ENCODE results near the gene NPM1.
A peak's percentile ranks its signal among the peaks of the same experiment; 100 is the strongest.

Gene NPM1

DNA sequence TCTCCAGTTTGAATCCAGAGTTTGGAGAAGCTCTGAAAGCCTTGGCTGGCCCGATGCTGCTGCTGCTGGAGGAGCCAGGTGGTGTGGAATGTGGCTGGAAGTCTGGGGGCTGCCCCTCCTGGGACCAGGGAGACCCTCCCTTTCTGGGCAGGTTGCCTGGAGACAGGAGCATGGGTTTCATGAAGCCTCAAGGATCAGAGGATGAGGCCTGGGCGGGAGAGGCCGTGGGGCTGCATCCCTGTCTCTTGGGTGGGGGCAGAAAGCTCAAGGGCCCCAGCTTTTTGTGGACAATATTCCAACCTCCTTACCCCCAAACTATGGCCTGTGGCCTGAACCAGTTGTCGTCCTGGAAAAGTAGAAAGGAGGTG lies 41.9 kb downstream of the NPM1 start:
- no peak for DNase-seq

DNA sequence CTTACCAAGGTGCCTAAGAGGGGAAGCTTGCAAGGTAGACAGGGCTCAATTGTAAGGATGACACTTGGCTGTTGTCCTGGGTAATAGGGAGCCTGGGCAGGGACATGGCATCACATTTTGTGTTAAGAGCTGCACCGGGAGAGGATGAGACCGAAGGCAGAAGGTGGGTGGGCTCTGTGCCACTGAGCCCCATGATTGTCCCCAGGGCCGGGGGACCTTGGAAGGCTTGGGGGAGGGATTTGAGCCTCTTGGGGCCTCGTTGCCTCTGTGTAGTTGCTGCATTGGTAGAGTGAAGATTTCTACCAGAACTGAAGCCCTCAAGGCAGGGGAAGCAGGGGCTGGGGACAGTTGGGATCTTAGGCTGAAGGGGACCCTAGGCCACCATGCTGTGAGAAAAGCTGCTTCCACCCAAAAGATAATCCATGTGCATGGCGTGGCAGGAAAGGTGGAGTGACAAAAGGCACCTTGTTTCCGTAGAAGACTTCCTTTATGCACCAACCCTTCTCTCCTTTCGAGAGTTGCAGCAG lies 43.7 kb downstream of the NPM1 start:
- DNase-seq: no peak

DNA sequence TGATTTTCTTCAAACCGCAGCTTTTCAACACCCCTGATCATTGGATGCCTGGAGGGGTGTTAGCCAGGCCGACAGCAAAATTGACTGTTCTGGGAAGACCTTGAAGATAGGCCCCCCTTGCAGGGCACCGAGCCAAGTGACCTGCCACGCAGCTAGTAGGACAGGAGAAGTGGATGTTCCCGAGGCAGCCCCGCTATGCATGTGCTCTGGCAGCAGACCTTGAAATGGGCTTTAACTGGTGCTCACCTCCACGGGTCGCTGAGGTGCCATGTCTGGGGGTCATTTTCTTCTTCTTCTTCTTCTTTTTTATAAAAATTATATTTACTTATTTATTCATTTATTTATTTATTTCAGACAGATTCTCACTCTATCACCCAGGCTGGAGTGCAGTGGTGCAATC lies 44.4 kb downstream of the NPM1 start:
- no peak for DNase-seq

DNA sequence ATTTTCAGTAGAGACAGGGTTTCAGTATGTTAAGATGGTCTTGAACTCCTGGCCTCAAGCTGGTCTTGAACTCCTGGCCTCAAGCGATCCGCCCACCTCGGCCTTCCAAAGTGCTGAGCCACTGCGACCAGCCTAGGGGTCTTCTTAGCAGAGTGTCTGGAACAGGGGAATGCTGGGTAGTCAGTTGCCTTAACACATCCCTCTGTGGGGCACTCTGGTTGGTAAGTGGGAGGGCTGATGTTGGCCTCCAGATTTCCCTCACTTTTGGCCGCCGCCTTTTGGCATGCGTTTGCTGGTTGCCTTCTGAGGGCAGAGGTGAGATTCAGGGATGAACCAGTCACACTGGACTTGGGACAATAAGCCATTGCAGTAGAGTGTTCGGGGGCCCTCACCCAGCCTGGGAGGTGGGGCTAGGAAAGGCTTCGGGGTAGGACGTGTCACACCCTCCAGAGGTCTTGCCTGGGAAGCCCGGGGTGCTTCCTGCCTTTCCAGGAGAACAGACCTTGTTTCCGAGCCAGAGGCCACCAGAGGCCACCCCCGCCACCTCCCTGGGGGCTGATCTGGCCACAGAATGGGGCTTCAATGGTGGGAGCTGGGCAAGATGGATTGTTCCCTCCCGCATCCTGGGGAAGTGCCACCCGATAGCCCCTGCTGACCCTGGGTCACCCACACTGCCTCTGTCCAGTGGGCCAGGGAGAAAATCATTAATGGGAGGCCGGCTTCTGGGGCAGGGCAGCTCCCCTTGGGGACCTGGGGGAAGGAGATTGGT lies 45.1 kb downstream of the NPM1 start:
- DNase-seq: no peak

DNA sequence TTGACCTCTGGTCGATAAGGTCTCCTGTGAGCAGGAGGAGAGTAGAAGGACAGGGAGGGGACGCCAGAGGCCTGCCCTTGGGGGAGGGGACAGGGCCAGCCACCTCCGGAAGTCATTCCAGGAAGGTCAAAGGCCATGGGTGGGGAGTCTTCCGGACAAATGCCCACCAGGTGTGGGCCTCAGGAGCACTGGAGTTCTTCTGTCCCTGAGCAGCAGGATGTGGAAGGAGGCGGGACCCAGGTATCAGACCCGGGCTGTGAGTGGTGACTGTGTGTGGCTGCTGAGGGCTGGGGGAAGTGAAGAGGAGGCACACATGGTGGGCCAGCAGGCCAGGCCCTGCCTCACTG lies 45.7 kb downstream of the NPM1 start:
- DNase-seq: no peak

DNA sequence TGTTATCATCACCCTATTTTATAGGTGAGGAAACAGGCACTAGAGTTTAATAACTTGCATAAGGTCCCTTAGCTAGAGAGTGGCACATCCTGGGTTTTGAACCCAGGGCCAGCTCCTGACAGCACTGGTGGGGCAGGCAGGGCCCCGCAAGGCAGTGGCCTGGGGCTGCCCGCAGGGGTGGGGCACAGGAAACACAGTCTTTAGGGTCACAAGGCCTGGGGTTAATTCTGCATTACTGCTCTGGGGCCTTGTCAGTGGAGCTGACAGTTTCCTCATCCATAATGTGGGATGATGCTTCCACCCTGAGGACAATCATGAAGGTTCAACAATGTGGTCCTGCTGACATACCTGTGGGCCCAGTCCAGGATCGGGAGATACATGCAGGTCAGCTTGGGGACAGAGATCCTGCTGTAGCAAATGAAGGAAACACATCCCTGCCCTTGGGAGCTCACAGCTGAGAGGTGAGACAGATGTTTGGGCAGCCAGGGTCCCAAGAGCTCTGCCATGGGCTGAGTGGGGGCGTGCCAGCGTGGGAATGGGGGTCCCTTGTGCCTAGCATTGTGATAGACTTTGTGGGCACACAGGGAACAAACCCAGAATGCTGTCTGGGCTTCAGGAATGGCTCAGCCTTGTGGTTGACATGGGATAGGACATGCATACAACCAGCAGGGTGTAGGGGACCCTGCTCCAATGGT lies 46.5 kb downstream of the NPM1 start:
- DNase-seq: no peak

DNA sequence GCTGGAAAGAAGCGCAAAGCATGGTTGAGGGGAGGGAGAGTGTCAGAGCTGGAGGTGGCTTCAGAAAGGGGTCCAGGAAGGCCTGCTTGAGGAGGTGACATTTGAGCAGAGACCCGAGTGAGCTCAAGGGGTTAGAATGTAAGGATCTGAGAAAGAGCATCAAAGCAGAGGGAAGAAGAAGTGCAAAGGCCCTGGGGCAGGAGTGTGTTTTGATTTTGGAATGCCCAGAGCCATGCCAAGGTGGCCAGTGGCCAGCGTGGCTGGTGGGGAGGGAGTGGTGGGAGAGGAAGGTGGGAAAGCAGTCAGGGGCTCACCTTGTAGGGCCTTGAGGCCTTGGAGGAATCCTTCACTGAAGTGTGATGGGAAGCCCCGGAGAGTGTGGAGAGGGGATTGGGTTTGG lies 47.2 kb downstream of the NPM1 start:
- DNase-seq: no peak

DNA sequence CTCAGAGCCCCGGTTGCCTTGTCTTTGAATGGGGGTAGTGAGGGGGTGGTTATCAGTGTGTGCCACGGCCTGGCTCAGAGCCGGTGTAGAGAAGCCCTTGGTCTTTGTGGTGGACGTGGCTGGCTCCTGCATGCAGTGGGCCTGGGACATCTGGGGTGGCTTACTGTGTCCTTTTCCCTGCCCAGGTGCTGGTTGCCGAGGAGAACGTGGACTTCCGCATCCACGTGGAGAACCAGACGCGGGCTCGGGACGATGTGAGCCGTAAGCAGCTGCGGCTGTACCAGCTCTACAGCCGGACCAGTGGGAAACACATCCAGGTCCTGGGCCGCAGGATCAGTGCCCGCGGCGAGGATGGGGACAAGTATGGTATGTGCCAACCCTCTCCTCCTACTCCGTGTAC lies 48.3 kb downstream of the NPM1 start:
- DNase-seq: no peak

DNA sequence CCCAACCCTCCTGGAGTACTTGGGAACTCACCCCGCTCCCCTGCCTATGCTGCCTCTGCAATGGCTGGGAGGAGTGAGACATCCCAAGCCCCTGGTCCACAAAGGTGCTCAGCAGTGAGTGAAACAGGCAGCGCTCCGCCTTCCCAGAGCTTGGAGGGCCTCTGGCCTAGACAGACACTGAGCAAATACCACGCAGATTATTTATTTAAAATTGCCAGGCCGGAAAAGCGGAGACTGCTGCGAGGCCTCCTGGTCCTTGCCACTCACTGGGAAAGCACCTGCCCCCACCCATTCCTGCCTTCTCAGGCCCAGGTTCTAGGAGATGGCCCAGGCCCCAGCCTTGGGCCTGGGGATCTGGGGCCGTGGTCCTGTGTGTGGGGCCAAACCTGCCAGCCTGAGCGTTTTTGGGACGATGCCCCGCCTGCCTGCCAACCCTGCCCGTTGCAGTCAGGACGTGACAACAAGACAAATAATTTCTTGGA lies 49.2 kb downstream of the NPM1 start:
- DNase-seq: no peak

DNA sequence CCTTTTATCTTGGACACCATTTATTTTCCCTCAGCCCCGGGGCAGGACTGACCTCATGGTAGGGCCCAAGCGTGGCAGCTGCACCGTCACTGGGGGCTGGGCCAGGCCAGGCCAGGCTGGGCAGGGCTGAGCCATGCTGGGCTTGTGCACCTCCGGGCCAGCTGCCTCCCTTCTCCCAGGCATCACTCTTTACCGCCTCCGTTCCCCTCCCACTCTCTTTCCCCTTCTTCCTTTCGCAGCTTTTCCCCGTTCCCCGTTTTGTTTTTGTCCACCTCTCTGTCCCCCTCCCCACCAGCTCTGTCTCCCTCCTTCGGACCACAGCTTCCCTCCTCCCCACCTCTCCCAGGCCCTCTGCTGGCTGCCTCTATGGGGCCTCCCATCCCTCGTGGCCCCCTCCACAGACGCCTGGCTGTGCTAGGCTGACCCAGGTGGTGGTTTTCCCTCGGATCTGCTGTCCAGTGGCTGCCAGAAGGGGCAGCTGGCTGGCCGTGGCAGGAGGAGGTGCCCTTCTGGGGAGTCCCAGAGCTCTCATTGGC lies 49.7 kb downstream of the NPM1 start:
- no peak for DNase-seq

DNA sequence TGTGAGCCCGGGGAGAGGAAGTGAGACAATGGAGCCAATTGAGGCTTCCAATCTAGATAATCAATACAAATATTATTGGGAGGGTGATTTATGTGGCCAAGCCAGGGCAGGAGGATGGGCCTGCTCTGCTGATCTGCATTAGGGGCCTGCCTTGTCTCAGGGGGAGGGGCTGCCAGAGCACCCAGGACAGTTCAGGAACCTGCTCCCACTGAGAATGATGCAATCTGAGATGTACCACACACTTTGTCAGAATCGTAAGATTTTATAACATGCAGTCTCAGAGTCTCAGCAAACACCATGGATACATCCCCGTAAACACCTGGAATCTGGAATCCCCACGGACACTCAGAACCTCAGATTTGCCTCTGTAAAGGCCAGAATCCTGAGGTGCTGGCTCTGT lies 51.1 kb downstream of the NPM1 start:
- no peak for DNase-seq

DNA sequence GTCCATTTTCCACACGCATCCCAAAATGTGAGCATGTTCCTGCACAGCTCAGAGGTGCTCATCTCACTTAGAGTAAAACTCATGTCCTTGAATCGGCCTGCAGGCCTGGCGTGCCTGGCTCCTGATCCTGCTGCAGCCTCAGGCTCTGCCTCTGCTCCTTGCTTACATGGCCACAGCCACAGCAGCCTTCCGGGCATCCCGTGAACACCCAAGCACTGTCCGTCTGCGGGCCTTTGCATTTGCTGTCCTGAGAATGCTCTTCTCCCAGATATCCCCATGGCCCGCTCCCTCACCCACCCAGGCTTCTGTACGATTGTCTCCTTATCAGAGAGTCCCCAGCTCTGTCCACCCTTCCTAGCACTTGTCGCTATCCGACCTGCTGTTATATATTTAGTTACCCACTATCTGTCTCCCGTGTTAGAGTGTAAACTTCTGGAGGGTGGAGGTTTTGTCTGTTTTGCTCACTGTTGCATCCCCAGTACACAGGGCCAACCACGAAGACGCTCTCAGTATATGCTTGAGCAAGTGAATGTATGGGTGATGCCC lies 53.7 kb downstream of the NPM1 start:
- DNase-seq: no peak

DNA sequence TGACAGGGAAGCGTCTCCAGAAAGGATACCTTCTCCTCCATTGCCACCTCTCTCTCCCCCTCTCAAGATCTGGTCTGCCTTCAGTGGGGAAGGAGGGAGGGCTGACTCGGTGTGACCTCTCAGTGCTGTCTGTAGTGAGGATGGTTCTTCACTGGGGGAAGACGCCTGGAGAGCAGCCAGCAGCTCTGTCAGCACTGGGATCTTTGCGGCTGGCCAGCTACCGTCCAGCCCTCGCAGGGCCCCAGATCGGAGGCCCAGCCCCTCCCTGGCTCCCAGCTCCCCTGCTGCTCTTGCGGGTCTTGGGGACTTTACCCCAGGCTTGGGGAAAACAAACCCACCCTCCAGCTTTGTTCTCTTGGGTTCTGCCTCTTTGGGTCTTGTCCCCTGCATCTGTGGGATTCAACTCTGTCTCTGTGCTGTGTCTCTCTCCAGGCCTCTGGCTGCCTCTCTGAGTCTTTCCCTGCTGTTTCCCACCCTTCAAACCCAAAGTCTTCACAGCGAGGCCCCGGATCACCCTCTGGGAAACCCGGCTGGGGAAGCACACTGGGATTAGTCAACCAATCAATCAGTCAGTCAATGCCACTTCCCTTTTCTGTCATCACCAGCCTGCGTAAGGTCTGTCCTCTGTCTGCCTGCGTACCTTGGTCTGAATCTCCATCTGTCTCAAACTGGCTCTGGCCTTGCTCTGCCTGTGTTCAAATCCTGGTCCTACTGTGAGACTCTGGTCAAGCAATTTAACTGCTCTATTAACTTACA lies 54.8 kb downstream of the NPM1 start:
- no peak for DNase-seq

DNA sequence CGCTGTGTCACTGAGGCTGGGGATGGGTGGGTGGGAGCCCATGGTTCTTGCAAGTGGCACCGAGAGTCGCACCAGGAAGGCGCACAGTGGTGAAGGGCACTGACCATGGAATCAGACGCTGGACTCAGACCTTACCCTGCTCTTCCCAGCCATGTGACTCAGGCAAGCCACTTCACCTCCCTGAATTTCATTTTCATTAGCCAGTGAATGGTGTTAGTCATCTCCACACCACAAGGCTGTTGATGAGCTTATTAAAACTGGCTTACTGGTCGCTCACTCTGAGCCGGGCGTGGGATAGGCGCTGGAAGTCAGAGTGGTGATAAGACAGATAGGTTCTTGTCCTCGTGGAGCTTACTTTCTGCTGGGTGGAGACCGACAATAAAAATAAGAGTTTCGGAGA lies 56.9 kb downstream of the NPM1 start:
- no peak for DNase-seq

DNA sequence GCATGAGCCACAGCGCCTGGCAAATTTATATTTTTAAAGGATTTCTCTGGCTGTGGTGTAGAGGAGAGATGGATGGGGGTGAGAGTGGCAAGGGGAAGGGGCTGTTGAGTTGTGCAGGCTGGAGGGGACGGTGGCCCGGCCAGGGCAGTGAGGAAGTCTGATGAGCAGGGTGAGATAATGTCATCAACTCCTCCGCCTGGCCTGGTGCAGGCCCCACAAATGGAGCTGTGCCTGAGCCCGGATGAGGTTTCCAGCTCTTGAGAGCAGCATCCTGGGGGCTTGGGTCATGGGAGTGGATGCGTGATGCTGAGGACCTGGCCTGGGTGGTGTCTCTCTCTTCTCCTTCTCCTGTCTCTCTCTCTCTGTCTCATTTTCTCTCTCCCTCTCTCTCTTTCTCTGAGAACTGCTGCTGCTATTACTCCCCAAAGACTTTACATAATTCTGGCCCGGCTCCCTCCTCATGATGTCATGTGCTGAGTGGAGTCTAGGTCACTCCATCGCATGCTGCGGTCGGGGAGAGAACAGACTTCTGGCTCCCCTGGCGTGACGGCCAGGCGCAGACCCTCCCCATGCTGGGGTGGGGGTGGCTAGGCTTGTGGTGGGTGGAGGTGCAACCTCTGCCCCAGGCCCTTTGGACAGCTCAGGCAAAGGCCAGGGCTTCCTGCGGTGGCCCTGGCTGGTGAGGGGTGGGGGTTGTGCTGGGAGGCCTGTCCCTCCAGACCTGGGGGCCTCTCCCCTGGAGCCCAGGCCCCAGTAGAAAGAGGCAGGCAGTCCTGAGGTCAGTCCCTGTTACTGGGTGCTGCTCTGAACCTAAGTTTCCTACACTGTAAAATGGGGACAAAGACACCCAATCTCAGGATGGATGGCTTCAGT lies 58.2 kb downstream of the NPM1 start:
- no peak for DNase-seq

DNA sequence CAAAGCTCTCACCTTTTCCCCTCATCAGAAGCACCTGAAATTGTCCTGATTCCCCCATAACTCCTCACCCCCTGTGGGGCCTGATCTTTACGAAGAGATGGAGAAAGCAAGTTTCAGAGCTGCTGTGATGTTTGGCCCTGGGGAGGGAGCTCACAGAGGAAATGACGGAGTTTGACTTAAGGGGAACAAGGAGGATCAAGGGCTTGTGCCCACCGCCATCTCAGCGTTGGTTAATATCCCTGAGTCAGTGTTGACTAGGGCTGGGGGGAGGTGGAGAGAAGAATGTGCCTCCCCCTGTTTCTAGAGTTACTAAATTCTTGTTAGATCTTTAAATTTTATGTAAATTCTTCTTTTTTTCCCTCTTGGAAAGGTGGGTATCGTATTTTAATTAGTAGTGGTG lies 59.6 kb downstream of the NPM1 start:
- DNase-seq: no peak

DNA sequence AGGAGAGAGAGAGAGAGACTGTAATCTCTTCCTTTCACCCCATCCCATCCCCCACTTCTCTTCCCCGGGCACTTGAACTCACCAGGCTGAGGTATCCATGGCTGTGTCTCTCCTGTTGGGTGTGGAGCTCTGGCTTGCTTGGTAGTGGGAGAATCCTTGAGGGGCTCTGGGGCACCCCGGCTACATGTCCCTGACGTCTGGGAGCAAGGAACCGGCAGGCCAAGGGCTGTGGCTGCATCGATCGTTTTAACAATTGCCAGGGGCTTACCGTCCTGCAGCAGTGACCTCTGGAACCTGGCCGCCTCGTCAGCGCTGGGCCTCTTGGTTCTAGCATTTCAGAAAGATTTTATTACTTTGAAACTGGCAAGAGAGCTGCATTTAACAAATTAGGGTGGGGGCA lies 61.8 kb downstream of the NPM1 start:
- no peak for DNase-seq

DNA sequence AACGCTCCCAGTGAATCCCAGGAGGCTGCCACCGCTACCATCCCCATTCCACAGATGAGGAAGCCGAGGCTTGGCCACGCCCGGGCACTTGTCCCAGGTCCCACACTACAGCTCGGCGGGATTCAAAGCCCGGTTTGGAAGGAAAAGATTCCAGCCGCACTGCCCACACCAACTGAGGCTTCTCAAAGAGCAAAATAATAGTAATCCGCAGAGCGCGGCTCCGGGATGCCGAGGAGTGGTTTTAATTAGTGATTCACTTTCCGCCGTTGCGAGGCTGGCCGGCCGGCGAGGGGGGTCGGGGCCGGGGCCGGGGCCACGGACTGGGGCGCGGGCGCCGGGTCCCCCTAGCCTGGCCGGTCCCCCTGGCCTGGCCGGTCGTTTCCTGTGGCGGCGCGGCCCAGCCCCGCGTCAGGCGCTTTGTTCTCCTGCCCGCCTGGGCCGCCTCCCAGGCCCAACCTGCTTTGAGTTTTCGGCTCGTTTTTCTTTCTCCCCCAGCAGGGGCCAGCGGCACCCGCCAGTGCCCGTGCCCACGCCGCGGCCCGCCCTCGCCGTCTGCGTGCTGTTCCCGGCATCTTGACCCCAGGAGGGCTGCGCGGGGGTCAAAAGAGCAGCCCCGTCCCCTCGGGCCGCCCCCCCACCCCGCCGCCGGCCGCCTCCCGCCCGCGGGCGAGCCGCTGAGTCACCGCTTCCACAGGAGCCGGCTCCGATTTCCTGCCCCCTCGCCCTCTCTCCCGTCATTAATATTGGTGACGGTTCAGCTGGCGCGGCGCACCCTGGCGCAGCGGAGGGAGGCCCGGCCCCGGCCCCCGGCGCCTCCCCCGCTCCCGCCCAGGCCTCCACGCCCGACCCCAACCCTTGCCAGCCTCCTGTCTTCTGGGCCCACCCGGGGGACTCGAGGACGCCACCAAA lies 63.0 kb downstream of the NPM1 start:
- DNase-seq: peak; percentile 62

DNA sequence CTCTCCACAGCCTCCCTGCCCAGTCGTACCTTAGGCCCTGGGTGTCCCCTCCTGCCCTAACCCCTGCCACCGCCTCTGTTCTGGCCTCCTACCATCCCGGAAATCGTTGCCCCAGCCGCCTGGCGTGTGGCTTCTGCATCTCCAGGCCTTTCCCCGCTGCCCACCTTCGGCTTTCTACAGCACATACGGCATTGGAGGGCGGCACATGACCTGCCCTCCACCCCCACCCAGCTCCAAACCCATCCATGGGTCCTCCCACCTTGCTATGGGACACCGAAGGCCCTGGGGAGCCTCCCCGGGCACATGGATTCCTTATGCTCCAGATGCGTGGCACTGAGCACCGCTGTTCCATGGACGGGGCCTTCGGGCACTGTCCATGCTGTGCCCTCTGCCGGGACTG lies 63.8 kb downstream of the NPM1 start:
- DNase-seq: no peak

DNA sequence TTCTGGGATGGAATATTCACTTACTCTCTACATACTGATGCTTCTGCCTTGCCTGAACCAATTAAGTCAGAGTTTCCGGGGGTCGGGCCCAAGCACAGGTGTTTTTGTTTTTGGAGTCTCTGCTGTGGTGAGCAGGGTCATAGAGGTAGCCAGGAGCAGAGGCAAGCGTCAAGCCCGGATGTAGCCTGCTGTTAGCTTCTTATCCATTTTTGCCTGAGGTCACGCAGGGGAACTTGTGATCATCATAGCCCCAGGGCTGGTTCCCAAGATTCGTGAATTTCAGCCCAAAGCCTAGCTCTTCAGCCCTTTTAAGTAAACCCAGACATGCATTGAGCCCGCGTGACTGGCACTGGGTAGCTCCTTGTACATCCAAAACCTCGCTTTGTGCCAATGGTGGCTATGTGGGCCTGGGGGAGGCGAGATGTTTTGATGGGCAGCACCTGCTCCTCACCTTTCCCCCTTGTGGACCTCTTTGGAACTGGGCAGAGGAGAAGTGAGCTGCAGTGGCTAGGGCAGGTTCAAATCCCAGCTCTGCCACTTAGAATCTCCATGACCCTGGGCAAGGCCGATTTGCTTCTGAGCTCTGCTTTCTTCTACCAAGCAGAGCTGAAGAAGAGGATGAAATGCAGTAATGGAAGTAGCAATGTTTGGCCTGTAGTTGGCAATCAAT lies 65.5 kb downstream of the NPM1 start:
- no peak for DNase-seq

DNA sequence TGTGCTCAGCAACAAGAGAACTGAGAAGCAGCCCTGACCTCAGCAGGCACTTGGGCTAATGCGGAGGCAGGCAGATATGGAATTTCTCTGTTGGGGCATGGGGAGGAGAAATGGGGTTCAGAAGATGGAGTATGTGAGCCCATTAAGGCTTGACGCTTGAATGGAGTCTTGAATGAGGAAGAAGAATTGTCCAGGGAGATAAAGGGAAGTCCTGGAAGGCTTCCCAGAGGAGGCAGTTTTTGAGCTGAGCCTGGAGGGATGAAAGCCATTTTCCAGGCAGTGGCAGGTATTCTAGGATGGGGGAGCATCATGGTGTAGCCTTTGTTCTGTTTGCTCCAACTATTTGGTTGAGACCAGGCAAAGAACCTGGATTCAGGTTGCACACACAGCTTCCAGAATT lies 66.3 kb downstream of the NPM1 start:
- DNase-seq: no peak
